ENCODE data around the gene AFG1L. TPM values are rescaled to one million over a fixed set of nuclear protein-coding genes. Genes with fewer than 3 reads are reported as not detected.

Gene AFG1L
- total and polyA plus RNA-seq, 2 donors (not counting 1 experiment from before 2014, with no cell fraction given): 1.7 to 5.4 TPM

GRCh38 chr6:108417027-108417426 lies 122.2 kb downstream of the AFG1L start:
- H3K27me3 ChIP-seq (ENCODE audit: control insufficient read depth, insufficient read depth, low read length): no peaks in the 10 kb centered on the region
- H3K9ac ChIP-seq (ENCODE audit: insufficient read depth, low read length): no peak overlapping the region
- TF ChIP-seq EZH2 (IDR thresholded peaks at IDR 0.05; ENCODE audit: low read length, missing control alignments): no peak
- no peak for TF ChIP-seq CTCF (conservative IDR thresholded peaks at IDR 0.05 in 1 of 2, IDR thresholded peaks at IDR 0.05 in 1 of 2; ENCODE audit: low read depth in 1 of 2, low read length in 2 of 2)
- no peaks in the 10 kb centered on the region for H4K20me1 ChIP-seq (ENCODE audit: control insufficient read depth, extremely low read depth, insufficient read depth, low read length)
- DNase-seq (ENCODE audit: low read depth in 2 of 2): peak in 1 of 2 donors; percentile 64
- no peak overlapping the region for H3K27ac ChIP-seq (ENCODE audit: insufficient read depth, low read length)
- H3K4me3 ChIP-seq (replicated peaks in 1 of 4; ENCODE audit: control extremely low read depth in 1 of 4, insufficient read depth in 1 of 4, low read depth in 3 of 4, low read length in 4 of 4): no peak overlapping the region
- no peaks in the 10 kb centered on the region for H3K9me3 ChIP-seq (ENCODE audit: control insufficient read depth, insufficient read depth, low read depth, low read length)
- no peaks in the 10 kb centered on the region for H3K36me3 ChIP-seq (ENCODE audit: control insufficient read depth, insufficient read depth, low read length)
- no peaks in the 10 kb centered on the region for H3K4me1 ChIP-seq (ENCODE audit: control insufficient read depth, extremely low read depth, insufficient read depth, low read length)
- H3K79me2 ChIP-seq (ENCODE audit: control insufficient read depth, insufficient read depth, low read length): no peaks in the 10 kb centered on the region
- no peak overlapping the region for H2AFZ ChIP-seq (ENCODE audit: low read length)
- no peak overlapping the region for H3K4me2 ChIP-seq (ENCODE audit: extremely low read depth, insufficient read depth, low read length)

GRCh38 chr6:108419474-108419873 lies 124.6 kb downstream of the AFG1L start:
- DNase-seq (ENCODE audit: low read depth in 2 of 2): no peak
- Histone ChIP-seq H3K27ac (ENCODE audit: insufficient read depth, low read length) (no peak overlapping the region), H2AFZ (ENCODE audit: low read length) (no peak overlapping the region), H3K36me3 (ENCODE audit: control insufficient read depth, insufficient read depth, low read length) (no peaks in the 10 kb centered on the region), H3K4me2 (ENCODE audit: extremely low read depth, insufficient read depth, low read length) (no peak overlapping the region), H3K27me3 (ENCODE audit: control insufficient read depth, insufficient read depth, low read length) (no peaks in the 10 kb centered on the region), H3K4me3 (replicated peaks in 1 of 4; ENCODE audit: control extremely low read depth in 1 of 4, insufficient read depth in 1 of 4, low read depth in 3 of 4, low read length in 4 of 4) (no peak overlapping the region), H3K9ac (ENCODE audit: insufficient read depth, low read length) (no peak overlapping the region), H3K9me3 (ENCODE audit: control insufficient read depth, insufficient read depth, low read depth, low read length) (no peaks in the 10 kb centered on the region), H3K4me1 (ENCODE audit: control insufficient read depth, extremely low read depth, insufficient read depth, low read length) (no peaks in the 10 kb centered on the region), H4K20me1 (ENCODE audit: control insufficient read depth, extremely low read depth, insufficient read depth, low read length) (no peaks in the 10 kb centered on the region), H3K79me2 (ENCODE audit: control insufficient read depth, insufficient read depth, low read length) (no peaks in the 10 kb centered on the region)
- TF ChIP-seq CTCF (conservative IDR thresholded peaks at IDR 0.05 in 1 of 2, IDR thresholded peaks at IDR 0.05 in 1 of 2; ENCODE audit: low read depth in 1 of 2, low read length in 2 of 2) (no peak), EZH2 (IDR thresholded peaks at IDR 0.05; ENCODE audit: low read length, missing control alignments) (no peak)

GRCh38 chr6:108419934-108420609 lies 125.2 kb downstream of the AFG1L start:
- Histone ChIP-seq H2AFZ (ENCODE audit: low read length) (no peak overlapping the region), H3K79me2 (ENCODE audit: control insufficient read depth, insufficient read depth, low read length) (no peaks in the 10 kb centered on the region), H4K20me1 (ENCODE audit: control insufficient read depth, extremely low read depth, insufficient read depth, low read length) (no peaks in the 10 kb centered on the region), H3K27ac (ENCODE audit: insufficient read depth, low read length) (no peak overlapping the region), H3K4me2 (ENCODE audit: extremely low read depth, insufficient read depth, low read length) (no peak overlapping the region), H3K36me3 (ENCODE audit: control insufficient read depth, insufficient read depth, low read length) (no peaks in the 10 kb centered on the region), H3K9me3 (ENCODE audit: control insufficient read depth, insufficient read depth, low read depth, low read length) (no peaks in the 10 kb centered on the region), H3K4me1 (ENCODE audit: control insufficient read depth, extremely low read depth, insufficient read depth, low read length) (no peaks in the 10 kb centered on the region), H3K4me3 (replicated peaks in 1 of 4; ENCODE audit: control extremely low read depth in 1 of 4, insufficient read depth in 1 of 4, low read depth in 3 of 4, low read length in 4 of 4) (no peak overlapping the region), H3K27me3 (ENCODE audit: control insufficient read depth, insufficient read depth, low read length) (no peaks in the 10 kb centered on the region), H3K9ac (ENCODE audit: insufficient read depth, low read length) (no peak overlapping the region)
- TF ChIP-seq CTCF (conservative IDR thresholded peaks at IDR 0.05 in 1 of 2, IDR thresholded peaks at IDR 0.05 in 1 of 2; ENCODE audit: low read depth in 1 of 2, low read length in 2 of 2): no peak
- no peak for TF ChIP-seq EZH2 (IDR thresholded peaks at IDR 0.05; ENCODE audit: low read length, missing control alignments)
- DNase-seq (ENCODE audit: low read depth in 2 of 2): no peak
